Measurements from ENCODE around the gene CACNA1C.

The CACNA1C gene

GRCh38 chr12:2166696-2167095 is 113.9 kb downstream of the CACNA1C start:
- FAIRE-seq (no peak), DNase-seq (ENCODE audit: insufficient read length, low spot score) (no peak)
- TF ChIP-seq TAF1 (IDR thresholded peaks at IDR 0.05; ENCODE audit: low read depth, low read length) (no peak), POLR2A (IDR thresholded peaks at IDR 0.05; ENCODE audit: low read depth, low read length) (no peak), PAX5 (IDR thresholded peaks at IDR 0.05; ENCODE audit: insufficient read depth, low read length, severe bottlenecking) (no peak), SPI1 (IDR thresholded peaks at IDR 0.05; ENCODE audit: low read depth, low read length) (no peak), POU2F2 (IDR thresholded peaks at IDR 0.05; ENCODE audit: low read depth, low read length) (no peak), POLR2AphosphoS5 (IDR thresholded peaks at IDR 0.05; ENCODE audit: low read depth, low read length) (no peak)

DNA sequence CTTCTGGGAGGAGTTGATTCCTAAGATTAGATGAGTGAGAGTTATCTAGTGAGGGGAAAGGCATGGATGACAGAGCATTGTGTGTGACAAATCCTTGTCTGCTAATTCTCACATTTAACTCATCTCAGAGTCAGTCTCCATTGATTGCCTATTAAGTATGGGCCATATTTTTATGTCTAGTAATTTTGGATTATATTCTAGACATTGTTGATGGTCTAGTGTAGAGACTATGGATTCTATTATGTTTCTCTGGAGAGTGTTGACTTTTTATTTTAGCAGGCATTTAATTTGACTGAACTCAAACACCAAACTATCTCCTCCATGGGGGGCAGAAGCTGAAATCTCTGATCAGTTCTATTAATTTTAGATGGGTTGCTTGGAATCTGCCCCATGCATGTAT is 114.4 kb downstream of the CACNA1C start:
- FAIRE-seq = no peak
- DNase-seq (ENCODE audit: insufficient read length, low spot score) = no peak
- TF ChIP-seq POU2F2 (IDR thresholded peaks at IDR 0.05; ENCODE audit: low read depth, low read length) = no peak
- no peak for TF ChIP-seq POLR2A (IDR thresholded peaks at IDR 0.05; ENCODE audit: low read depth, low read length)
- no peak for TF ChIP-seq SPI1 (IDR thresholded peaks at IDR 0.05; ENCODE audit: low read depth, low read length)
- TF ChIP-seq POLR2AphosphoS5 (IDR thresholded peaks at IDR 0.05; ENCODE audit: low read depth, low read length) = no peak
- no peak for TF ChIP-seq PAX5 (IDR thresholded peaks at IDR 0.05; ENCODE audit: insufficient read depth, low read length, severe bottlenecking)
- no peak for TF ChIP-seq TAF1 (IDR thresholded peaks at IDR 0.05; ENCODE audit: low read depth, low read length)

DNA sequence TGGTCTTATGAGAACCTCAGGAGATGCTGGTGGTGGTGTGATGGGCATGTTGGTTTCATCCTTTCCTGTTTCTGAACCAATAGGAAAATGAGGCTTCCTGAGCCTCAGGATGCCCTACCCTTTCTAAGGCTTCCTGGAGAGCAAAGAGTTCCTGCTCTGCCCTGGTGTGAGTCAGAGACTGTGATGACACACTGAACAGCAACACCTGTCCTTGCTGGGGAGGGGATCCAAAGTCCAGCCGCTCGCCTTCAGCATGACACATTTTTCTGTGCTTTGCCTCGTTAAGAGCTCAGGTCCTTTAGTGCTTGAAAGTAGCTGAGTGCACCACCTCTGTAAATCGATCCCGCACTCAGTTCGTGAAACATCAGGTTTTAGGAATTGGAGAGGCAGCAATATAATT is 116.0 kb downstream of the CACNA1C start:
- no peak for DNase-seq (ENCODE audit: insufficient read length, low spot score)
- TF ChIP-seq PAX5 (IDR thresholded peaks at IDR 0.05; ENCODE audit: insufficient read depth, low read length, severe bottlenecking) (no peak), POU2F2 (IDR thresholded peaks at IDR 0.05; ENCODE audit: low read depth, low read length) (no peak), TAF1 (IDR thresholded peaks at IDR 0.05; ENCODE audit: low read depth, low read length) (no peak), POLR2AphosphoS5 (IDR thresholded peaks at IDR 0.05; ENCODE audit: low read depth, low read length) (no peak), SPI1 (IDR thresholded peaks at IDR 0.05; ENCODE audit: low read depth, low read length) (no peak), POLR2A (IDR thresholded peaks at IDR 0.05; ENCODE audit: low read depth, low read length) (no peak)
- no peak for FAIRE-seq

DNA sequence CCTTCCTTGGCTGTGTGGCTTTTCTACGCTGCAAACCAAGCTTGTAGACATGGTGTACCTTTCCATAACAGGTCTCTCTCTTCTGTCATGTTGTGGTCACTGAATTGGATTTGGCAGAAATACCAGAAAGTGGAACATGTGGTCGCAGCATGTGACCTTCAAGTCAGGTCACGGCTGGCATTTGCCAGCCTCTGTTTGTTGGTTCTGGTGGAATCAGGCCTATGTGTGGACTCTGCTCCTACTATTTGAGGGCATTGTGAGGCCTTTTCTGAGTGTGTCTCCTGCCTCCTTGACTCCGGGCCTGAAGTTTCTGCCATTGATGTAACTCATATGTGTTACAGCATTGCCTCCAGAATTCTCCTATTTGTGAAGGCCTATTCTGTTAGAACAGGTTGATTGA is 116.7 kb downstream of the CACNA1C start:
- FAIRE-seq (no peak), DNase-seq (ENCODE audit: insufficient read length, low spot score) (no peak)
- TF ChIP-seq TAF1 (IDR thresholded peaks at IDR 0.05; ENCODE audit: low read depth, low read length) (no peak), PAX5 (IDR thresholded peaks at IDR 0.05; ENCODE audit: insufficient read depth, low read length, severe bottlenecking) (no peak), POU2F2 (IDR thresholded peaks at IDR 0.05; ENCODE audit: low read depth, low read length) (no peak), SPI1 (IDR thresholded peaks at IDR 0.05; ENCODE audit: low read depth, low read length) (no peak), POLR2AphosphoS5 (IDR thresholded peaks at IDR 0.05; ENCODE audit: low read depth, low read length) (no peak), POLR2A (IDR thresholded peaks at IDR 0.05; ENCODE audit: low read depth, low read length) (no peak)

- no peak for DNase-seq (ENCODE audit: insufficient read length, low spot score)
- FAIRE-seq = no peak
- TF ChIP-seq POU2F2 (IDR thresholded peaks at IDR 0.05; ENCODE audit: low read depth, low read length) (no peak), POLR2AphosphoS5 (IDR thresholded peaks at IDR 0.05; ENCODE audit: low read depth, low read length) (no peak), POLR2A (IDR thresholded peaks at IDR 0.05; ENCODE audit: low read depth, low read length) (no peak), PAX5 (IDR thresholded peaks at IDR 0.05; ENCODE audit: insufficient read depth, low read length, severe bottlenecking) (no peak), TAF1 (IDR thresholded peaks at IDR 0.05; ENCODE audit: low read depth, low read length) (no peak), SPI1 (IDR thresholded peaks at IDR 0.05; ENCODE audit: low read depth, low read length) (no peak)
These were observed 117.2 kb downstream of the CACNA1C start for GRCh38 chr12:2169940-2170339.

GRCh38 chr12:2170376-2170775 is 117.6 kb downstream of the CACNA1C start:
- no peak for DNase-seq (ENCODE audit: insufficient read length, low spot score)
- no peak for TF ChIP-seq TAF1 (IDR thresholded peaks at IDR 0.05; ENCODE audit: low read depth, low read length)
- TF ChIP-seq POU2F2 (IDR thresholded peaks at IDR 0.05; ENCODE audit: low read depth, low read length) = no peak
- TF ChIP-seq POLR2AphosphoS5 (IDR thresholded peaks at IDR 0.05; ENCODE audit: low read depth, low read length) = no peak
- no peak for TF ChIP-seq POLR2A (IDR thresholded peaks at IDR 0.05; ENCODE audit: low read depth, low read length)
- TF ChIP-seq SPI1 (IDR thresholded peaks at IDR 0.05; ENCODE audit: low read depth, low read length) = no peak
- TF ChIP-seq PAX5 (IDR thresholded peaks at IDR 0.05; ENCODE audit: insufficient read depth, low read length, severe bottlenecking) = no peak
- no peak for FAIRE-seq

DNA sequence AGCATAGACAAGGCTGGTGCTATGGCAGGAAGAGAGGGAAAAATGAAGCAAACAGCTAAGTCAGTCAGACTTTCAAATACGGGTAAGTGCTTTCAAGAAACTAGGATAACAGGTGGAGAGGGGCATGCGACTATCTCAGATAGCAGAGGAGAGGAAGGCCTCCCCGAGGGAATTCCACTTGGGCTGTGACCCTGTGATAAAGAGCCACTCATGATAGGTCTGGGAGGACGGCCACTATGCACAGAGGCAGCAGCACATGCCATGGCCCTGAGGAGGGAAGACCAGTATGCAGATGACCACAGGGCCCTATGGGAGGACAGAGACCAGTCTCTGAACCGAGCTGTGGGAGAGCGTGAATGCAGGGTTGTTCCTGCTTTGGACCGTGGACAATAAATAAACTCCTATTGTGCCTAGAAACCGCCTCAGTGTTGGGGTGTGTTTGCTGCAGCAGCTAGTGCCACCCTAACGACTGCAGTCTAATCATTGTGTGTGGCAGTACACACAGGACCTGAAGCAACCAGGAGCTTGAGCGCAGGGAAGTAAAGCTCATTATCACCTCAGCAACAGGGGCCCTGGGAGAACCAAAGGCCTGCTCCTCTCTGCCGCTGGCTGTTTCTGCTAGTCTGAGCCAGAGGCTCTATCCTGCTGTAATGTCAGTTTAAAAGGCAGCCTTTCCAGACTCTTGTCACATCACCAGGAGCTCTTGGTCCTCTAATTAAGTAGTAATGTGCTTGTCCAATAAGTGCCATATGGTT is 119.1 kb downstream of the CACNA1C start:
- DNase-seq (ENCODE audit: insufficient read length, low spot score) = no peak
- TF ChIP-seq POLR2A (IDR thresholded peaks at IDR 0.05; ENCODE audit: low read depth, low read length) (no peak), PAX5 (IDR thresholded peaks at IDR 0.05; ENCODE audit: insufficient read depth, low read length, severe bottlenecking) (no peak), POLR2AphosphoS5 (IDR thresholded peaks at IDR 0.05; ENCODE audit: low read depth, low read length) (no peak), TAF1 (IDR thresholded peaks at IDR 0.05; ENCODE audit: low read depth, low read length) (no peak), POU2F2 (IDR thresholded peaks at IDR 0.05; ENCODE audit: low read depth, low read length) (no peak), SPI1 (IDR thresholded peaks at IDR 0.05; ENCODE audit: low read depth, low read length) (no peak)
- FAIRE-seq = no peak

DNA sequence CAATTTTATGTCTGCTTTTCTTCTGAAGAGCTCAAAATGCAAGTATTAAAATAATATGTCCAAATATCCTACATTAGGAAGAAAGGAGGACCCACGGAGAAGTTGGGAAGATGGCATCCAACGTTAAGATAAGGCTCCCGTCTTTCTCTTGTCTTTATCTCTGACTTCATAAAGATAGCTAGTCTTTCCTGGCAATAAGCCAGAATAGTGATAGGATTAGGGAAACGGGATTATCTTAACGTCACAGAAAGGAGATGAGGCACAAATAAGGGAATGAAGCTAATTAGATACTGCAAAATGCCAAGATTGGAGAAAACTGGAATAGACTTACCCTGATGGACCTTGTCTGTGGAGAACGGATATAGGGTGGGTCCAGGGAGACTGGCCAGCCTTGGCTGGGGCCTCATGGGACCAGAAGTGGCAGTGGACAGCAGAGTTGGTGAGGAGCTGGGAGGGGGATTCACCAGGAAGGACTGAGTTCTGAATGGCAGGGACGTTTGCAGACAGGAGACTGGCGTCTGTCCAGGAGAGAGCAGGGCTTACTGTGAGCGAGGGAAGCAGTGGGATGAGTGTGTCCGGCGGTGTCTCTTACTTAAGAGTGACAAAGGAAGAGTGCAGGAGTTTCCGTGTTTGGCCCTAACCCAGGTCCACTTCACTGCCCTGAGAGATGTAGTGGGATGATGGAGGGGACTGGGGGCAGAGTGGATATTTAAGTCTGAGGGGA is 119.9 kb downstream of the CACNA1C start:
- TF ChIP-seq SPI1 (IDR thresholded peaks at IDR 0.05; ENCODE audit: low read depth, low read length) (no peak), TAF1 (IDR thresholded peaks at IDR 0.05; ENCODE audit: low read depth, low read length) (no peak), POU2F2 (IDR thresholded peaks at IDR 0.05; ENCODE audit: low read depth, low read length) (no peak), POLR2A (IDR thresholded peaks at IDR 0.05; ENCODE audit: low read depth, low read length) (no peak), PAX5 (IDR thresholded peaks at IDR 0.05; ENCODE audit: insufficient read depth, low read length, severe bottlenecking) (no peak), POLR2AphosphoS5 (IDR thresholded peaks at IDR 0.05; ENCODE audit: low read depth, low read length) (no peak)
- DNase-seq (ENCODE audit: insufficient read length, low spot score) = no peak
- no peak for FAIRE-seq

GRCh38 chr12:2173971-2174370 is 121.2 kb downstream of the CACNA1C start:
- TF ChIP-seq TAF1 (IDR thresholded peaks at IDR 0.05; ENCODE audit: low read depth, low read length) (no peak), PAX5 (IDR thresholded peaks at IDR 0.05; ENCODE audit: insufficient read depth, low read length, severe bottlenecking) (no peak), POU2F2 (IDR thresholded peaks at IDR 0.05; ENCODE audit: low read depth, low read length) (no peak), SPI1 (IDR thresholded peaks at IDR 0.05; ENCODE audit: low read depth, low read length) (no peak), POLR2AphosphoS5 (IDR thresholded peaks at IDR 0.05; ENCODE audit: low read depth, low read length) (no peak), POLR2A (IDR thresholded peaks at IDR 0.05; ENCODE audit: low read depth, low read length) (no peak)
- DNase-seq (ENCODE audit: insufficient read length, low spot score) (no peak), FAIRE-seq (no peak)

Measured in GM12891 (cell line).